ENCODE measurements around the gene MGAT4B. TPM values are rescaled to one million over a fixed set of nuclear protein-coding genes. Genes with fewer than 3 reads are reported as not detected.

MGAT4B gene
- total RNA-seq, 4 donors from 2014 or later, result 28.3 to 86.0 (median 61.4) TPM

GRCh38 chr5:179817470-179817840 is 10.8 kb upstream of the MGAT4B start:
- DNase-seq, result peak in 1 of 2 donors; percentile 2
- Histone ChIP-seq H3K27me3 (no peaks in the 10 kb centered on the region), H3K36me3 (peaks cover 0 to 7% of the 10 kb centered on the region in 2 donors), H3K9me3 (no peaks in the 10 kb centered on the region), H3K4me1 (peaks cover 28 to 38% of the 10 kb centered on the region in 2 donors), H3K27ac (peak overlapping the region; percentile 95 to 100 (median 99)), H3K4me3 (peak overlapping the region; percentile 45 to 58 (median 54))
- no peak for ATAC-seq
- no peak for TF ChIP-seq CTCF (IDR thresholded peaks at IDR 0.05 in 4 of 5, conservative IDR thresholded peaks at IDR 0.05 in 1 of 5)
- in situ Hi-C loops (cut with MboI; ENCODE audit: low sequenced_read_pairs in 4 of 4) (no loop called here), intact Hi-C loops (cut with DNase I; ENCODE audit: low total_unique reads) (loop anchor here (5.0 kb wide), 1 partner anchor 140 kb away; no protein-coding TSS in a partner anchor)

GRCh38 chr5:179816796-179817469 is 10.3 kb upstream of the MGAT4B start:
- Histone ChIP-seq H3K4me3 (peak overlapping the region; percentile 45 to 58 (median 54)), H3K36me3 (peaks cover 0 to 2% of the 10 kb centered on the region in 2 donors), H3K27me3 (no peaks in the 10 kb centered on the region), H3K9me3 (no peaks in the 10 kb centered on the region), H3K4me1 (peaks cover 23 to 33% of the 10 kb centered on the region in 2 donors), H3K27ac (peak overlapping the region; percentile 95 to 100 (median 99))
- ATAC-seq, result no peak
- in situ Hi-C loops (cut with MboI; ENCODE audit: low sequenced_read_pairs in 4 of 4) (no loop called here), intact Hi-C loops (cut with DNase I; ENCODE audit: low total_unique reads) (loop anchor here (5.0 kb wide), 1 partner anchor 140 kb away; no protein-coding TSS in a partner anchor)
- TF ChIP-seq CTCF (IDR thresholded peaks at IDR 0.05 in 4 of 5, conservative IDR thresholded peaks at IDR 0.05 in 1 of 5) (no peak), POLR2A (IDR thresholded peaks at IDR 0.05) (peak in 1 of 2 donors; percentile 31)
- DNase-seq, result peak in 1 of 2 donors; percentile 2

- no peak for DNase-seq
- ATAC-seq, result no peak
- intact Hi-C loops (cut with DNase I; ENCODE audit: low total_unique reads), result loop anchor here (5.0 kb wide), 1 partner anchor 139 kb away; no protein-coding TSS in a partner anchor
- Histone ChIP-seq H3K9me3 (no peaks in the 10 kb centered on the region), H3K4me1 (peaks cover 23 to 32% of the 10 kb centered on the region in 2 donors), H3K27ac (peak overlapping the region; percentile 95 to 100 (median 99)), H3K27me3 (no peaks in the 10 kb centered on the region), H3K36me3 (no peaks in the 10 kb centered on the region), H3K4me3 (peak overlapping the region; percentile 45 to 58 (median 54))
- in situ Hi-C loops (cut with MboI; ENCODE audit: low sequenced_read_pairs in 4 of 4), result no loop called here
- TF ChIP-seq CTCF (IDR thresholded peaks at IDR 0.05 in 4 of 5, conservative IDR thresholded peaks at IDR 0.05 in 1 of 5) (no peak), POLR2A (IDR thresholded peaks at IDR 0.05) (no peak)
Measured at GRCh38 chr5:179816401-179816795, 9.7 kb upstream of the MGAT4B start.

GRCh38 chr5:179815491-179816249 is 9.0 kb upstream of the MGAT4B start:
- ATAC-seq (no peak), DNase-seq (peak in 1 of 2 donors; percentile 1)
- H3K4me1 ChIP-seq, result peaks cover 23 to 32% of the 10 kb centered on the region in 2 donors
- no peaks in the 10 kb centered on the region for H3K9me3 ChIP-seq
- H3K36me3 ChIP-seq, result no peaks in the 10 kb centered on the region
- intact Hi-C loops (cut with DNase I; ENCODE audit: low total_unique reads), result loop anchor here (5.0 kb wide), 1 partner anchor 138 kb away; no protein-coding TSS in a partner anchor
- no peaks in the 10 kb centered on the region for H3K27me3 ChIP-seq
- no peak overlapping the region for H3K27ac ChIP-seq
- in situ Hi-C loops (cut with MboI; ENCODE audit: low sequenced_read_pairs in 4 of 4), result no loop called here
- no peak for TF ChIP-seq POLR2A (IDR thresholded peaks at IDR 0.05)
- TF ChIP-seq CTCF (IDR thresholded peaks at IDR 0.05 in 4 of 5, conservative IDR thresholded peaks at IDR 0.05 in 1 of 5), result no peak
- no peak overlapping the region for H3K4me3 ChIP-seq

Data from gastrocnemius medialis (tissue), 4 donors.